ENCODE data around the gene RAB5B. TPM values are rescaled to one million over a fixed set of nuclear protein-coding genes. Genes with fewer than 3 reads are reported as not detected.
"Not testable (repeated sequence)": the region's sequence is repeated elsewhere in the genome, so short reads cannot be mapped to it uniquely, and the experiment has no call there.

The RAB5B gene
- polyA plus RNA-seq, 3 donors = 148 to 170 (median 158) TPM

- DNase-seq (ENCODE audit: extremely low read depth in 1 of 11, low read depth in 9 of 11, low spot score in 4 of 11) = no peak
Measured at GRCh38 chr12:56031987-56032386, 58.1 kb downstream of the RAB5B start.

- no peak for DNase-seq (ENCODE audit: extremely low read depth in 1 of 11, low read depth in 9 of 11, low spot score in 4 of 11)
Measured at GRCh38 chr12:56034586-56035332, 60.9 kb downstream of the RAB5B start.

DNA sequence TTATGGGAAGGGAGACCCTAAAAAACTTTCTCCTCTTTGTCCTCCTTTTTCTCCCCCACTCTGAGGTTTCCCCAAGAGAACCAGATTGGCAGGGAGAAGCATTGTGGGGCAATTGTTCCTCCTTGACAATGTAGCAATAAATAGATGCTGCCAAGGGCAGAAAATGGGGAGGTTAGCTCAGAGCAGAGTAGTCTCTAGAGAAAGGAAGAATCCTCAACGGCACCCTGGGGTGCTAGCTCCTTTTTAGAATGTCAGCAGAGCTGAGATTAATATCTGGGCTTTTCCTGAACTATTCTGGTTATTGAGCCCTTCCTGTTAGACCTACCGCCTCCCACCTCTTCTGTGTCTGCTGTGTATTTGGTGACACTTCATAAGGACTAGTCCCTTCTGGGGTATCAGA, 63.3 kb downstream of the RAB5B start:
- DNase-seq (ENCODE audit: extremely low read depth in 1 of 11, low read depth in 9 of 11, low spot score in 4 of 11) = no peak

DNA sequence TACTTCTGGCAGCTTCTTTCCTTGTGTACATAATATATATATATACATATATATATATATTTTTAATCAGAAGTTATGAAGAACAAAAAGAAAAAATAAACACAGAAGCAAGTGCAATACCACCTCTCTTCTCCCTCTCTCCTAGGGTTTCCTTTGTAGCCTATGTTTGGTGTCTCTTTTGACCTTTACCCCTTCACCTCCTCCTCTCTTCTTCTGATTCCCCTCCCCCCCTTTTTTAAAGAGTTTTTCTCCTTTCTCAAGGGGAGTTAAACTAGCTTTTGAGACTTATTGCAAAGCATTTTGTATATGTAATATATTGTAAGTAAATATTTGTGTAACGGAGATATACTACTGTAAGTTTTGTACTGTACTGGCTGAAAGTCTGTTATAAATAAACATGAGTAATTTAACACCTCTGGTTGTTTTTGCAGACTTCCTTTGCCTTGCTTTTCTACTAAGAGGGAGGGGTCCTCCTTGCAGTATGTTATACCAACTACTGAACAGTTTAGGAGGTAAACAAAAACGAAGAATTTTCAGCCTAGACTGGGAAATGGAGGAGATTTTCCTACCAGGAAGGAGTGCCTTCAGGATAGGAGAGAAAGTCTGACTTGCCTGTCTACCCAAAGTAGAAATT, 64.3 kb downstream of the RAB5B start:
- DNase-seq (ENCODE audit: extremely low read depth in 1 of 11, low read depth in 9 of 11, low spot score in 4 of 11) = no peak

GRCh38 chr12:56040151-56040550, 66.3 kb downstream of the RAB5B start:
- DNase-seq (ENCODE audit: extremely low read depth in 1 of 11, low read depth in 9 of 11, low spot score in 4 of 11) = no peak

DNA sequence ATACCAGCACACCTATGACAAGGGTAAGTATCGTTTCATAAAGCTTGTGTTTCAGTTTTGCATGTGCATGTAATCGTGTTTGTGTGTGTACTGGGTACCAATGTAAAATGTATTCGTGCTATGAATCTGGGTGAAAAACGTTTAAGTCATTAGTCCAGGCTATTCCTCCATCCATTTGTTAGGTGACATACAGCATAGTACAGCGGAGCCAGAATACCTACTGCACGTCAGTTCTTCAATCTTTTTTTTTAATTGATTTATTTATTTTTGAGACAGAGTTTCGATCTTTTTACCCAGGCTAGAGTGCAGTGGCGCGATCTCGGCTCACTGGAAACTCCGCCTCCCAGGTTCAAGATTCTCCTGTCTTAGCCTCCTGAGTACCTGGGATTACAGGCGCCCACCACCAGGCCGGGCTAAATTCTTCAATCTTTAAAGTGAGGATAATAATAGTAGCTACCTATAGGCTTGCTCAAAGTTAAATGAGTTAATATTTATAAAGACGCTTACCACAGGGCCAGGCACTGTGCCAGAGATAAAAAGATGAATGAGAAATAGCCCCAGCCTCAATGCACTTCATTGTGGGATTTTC, 67.2 kb downstream of the RAB5B start:
- DNase-seq (ENCODE audit: extremely low read depth in 1 of 11, low read depth in 9 of 11, low spot score in 4 of 11) = no peak

DNA sequence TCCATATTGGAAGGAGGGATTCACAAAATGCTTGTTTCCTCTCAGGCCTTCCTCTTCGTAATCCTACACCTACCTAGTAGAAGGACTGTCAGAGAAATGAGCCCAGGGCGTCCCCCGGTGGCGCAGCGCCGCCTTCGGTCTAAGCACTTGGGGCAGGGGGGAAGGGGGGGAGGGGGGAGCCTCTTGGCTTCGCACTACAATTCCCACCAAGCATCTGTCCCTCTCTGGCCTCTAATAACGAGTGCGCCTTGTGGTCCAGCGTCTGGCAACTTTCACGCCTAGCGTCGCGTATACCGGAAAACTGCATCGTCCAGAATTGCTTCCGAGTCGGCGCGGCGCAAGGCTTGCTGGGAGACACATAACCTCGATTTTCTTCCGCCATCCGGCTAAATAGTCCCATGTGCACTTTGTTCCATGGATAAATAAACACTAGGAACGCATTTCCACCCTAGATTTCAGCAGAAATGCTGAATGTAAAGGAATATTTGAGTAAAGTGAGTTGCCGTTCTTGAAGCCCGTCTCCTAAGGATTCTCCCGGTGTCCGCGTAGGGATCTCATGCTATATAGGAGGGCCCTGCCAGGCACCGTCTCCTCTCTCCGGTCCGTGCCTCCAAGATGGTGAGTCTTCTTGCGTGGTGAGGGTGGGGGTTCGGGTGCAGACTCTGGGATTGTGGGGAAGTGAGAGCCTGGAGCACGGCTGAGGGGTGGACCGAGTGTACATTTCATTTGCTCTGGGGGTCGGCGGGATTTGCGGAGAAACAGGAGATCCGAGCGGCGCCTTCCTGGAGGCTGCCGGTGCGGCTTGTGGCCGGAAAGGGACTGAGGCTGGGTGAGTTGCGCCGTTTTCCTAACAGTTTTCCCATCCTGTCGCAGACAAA, 67.9 kb downstream of the RAB5B start, which contains the start of gene RPS26:
Gene RPS26, plus strand, starts transcription at position 367 of the 878 bp plus-strand sequence. Its CDS starts 249 bp downstream, at position 616.
- peak; percentile 96 to 99 (median 99) for DNase-seq (ENCODE audit: extremely low read depth in 1 of 11, low read depth in 9 of 11, low spot score in 4 of 11)

DNA sequence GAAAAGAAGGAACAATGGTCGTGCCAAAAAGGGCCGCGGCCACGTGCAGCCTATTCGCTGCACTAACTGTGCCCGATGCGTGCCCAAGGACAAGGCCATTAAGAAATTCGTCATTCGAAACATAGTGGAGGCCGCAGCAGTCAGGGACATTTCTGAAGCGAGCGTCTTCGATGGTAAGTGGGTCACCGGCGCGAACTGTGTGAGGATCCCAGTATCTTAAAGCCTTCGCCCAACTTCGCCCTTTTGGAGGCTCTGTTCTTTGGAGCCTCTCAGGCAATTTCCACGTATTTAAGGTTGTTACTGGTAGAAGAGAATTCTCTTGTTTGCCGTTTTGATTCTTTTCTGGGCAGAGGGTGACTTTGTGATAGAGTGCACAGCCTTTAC, 68.5 kb downstream of the RAB5B start:
- not testable (repeated sequence) for DNase-seq (ENCODE audit: extremely low read depth in 1 of 11, low read depth in 9 of 11, low spot score in 4 of 11)

DNA sequence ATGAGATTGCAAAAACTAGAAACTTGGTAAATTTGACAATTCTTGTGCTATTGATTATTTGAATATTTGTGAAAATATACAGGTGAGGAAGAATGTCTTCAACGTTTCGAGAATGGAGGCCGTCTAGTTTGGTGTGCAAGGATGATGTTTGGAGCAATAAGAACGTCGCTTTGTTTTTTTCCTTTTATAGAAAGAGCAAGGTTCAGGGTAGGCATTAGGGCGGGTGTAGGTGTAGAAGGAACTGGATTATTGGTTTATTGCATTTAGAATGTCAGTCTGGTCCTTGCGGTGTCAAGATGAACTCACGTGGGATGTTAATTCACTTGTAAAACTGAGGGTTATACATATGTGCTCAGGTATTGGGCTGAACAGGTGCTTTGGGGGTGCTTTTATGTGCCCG, 69.0 kb downstream of the RAB5B start:
- no peak for DNase-seq (ENCODE audit: extremely low read depth in 1 of 11, low read depth in 9 of 11, low spot score in 4 of 11)

Other genes starting within 250 kb of the RAB5B start
- 100 to 1,000 TPM; 647 to 692 (median 648) TPM for gene CD63, start 245.1 kb upstream of the RAB5B start, polyA plus RNA-seq (ENCODE audit: insufficient read length in 3 of 3)
- gene GDF11, start 231.0 kb upstream of the RAB5B start, polyA plus RNA-seq (ENCODE audit: insufficient read length in 3 of 3) = 10 to 100 TPM; 19.5 to 25.6 (median 20.6) TPM
- gene SARNP, start 156.4 kb upstream of the RAB5B start, polyA plus RNA-seq (ENCODE audit: insufficient read length in 3 of 3) = 100 to 1,000 TPM in 2 of 3 donors, 10 to 100 TPM in 1; 97.2 to 143 (median 119) TPM
- gene ORMDL2, start 156.0 kb upstream of the RAB5B start, polyA plus RNA-seq (ENCODE audit: insufficient read length in 3 of 3) = 10 to 100 TPM; 33.7 to 34.7 (median 34.0) TPM
- gene DNAJC14, start 144.5 kb upstream of the RAB5B start, polyA plus RNA-seq (ENCODE audit: insufficient read length in 3 of 3) = 10 to 100 TPM; 40.3 to 46.0 (median 41.7) TPM
- 1 to 10 TPM in 1 of 3 donors, under 1 TPM in 2; 0.68 to 1.4 (median 0.72) TPM for gene MMP19, start 131.1 kb upstream of the RAB5B start, polyA plus RNA-seq (ENCODE audit: insufficient read length in 3 of 3)
- 10 to 100 TPM; 32.3 to 40.0 (median 37.5) TPM for gene PYM1, start 46.2 kb upstream of the RAB5B start, polyA plus RNA-seq (ENCODE audit: insufficient read length in 3 of 3)
- gene DGKA, start 42.9 kb upstream of the RAB5B start, polyA plus RNA-seq (ENCODE audit: insufficient read length in 3 of 3) = 10 to 100 TPM; 15.5 to 22.8 (median 19.9) TPM
- gene PMEL, start 8.0 kb upstream of the RAB5B start, polyA plus RNA-seq (ENCODE audit: insufficient read length in 3 of 3) = 1 to 10 TPM; 3.1 to 5.3 (median 3.4) TPM
- gene CDK2, start 7.2 kb upstream of the RAB5B start, polyA plus RNA-seq (ENCODE audit: insufficient read length in 3 of 3) = 10 to 100 TPM; 59.1 to 65.3 (median 64.1) TPM
- 10 to 100 TPM; 43.0 to 54.2 (median 47.8) TPM for gene SUOX, start 23.2 kb downstream of the RAB5B start, polyA plus RNA-seq (ENCODE audit: insufficient read length in 3 of 3)
- 10 to 100 TPM; 16.5 to 21.1 (median 16.6) TPM for gene IKZF4, start 47.0 kb downstream of the RAB5B start, polyA plus RNA-seq (ENCODE audit: insufficient read length in 3 of 3)
- gene RPS26, start 67.8 kb downstream of the RAB5B start, polyA plus RNA-seq (ENCODE audit: insufficient read length in 3 of 3) = 100 to 1,000 TPM; 121 to 498 (median 375) TPM
- 100 to 1,000 TPM in 1 of 3 donors, 10 to 100 TPM in 2; 73.5 to 119 (median 96.1) TPM for gene ERBB3, start 106.1 kb downstream of the RAB5B start, polyA plus RNA-seq (ENCODE audit: insufficient read length in 3 of 3)
- gene PA2G4, start 130.5 kb downstream of the RAB5B start, polyA plus RNA-seq (ENCODE audit: insufficient read length in 3 of 3) = 100 to 1,000 TPM; 138 to 175 (median 171) TPM
- gene RPL41, start 142.6 kb downstream of the RAB5B start, polyA plus RNA-seq (ENCODE audit: insufficient read length in 3 of 3) = 1,000 to 10,000 TPM; 4,378 to 5,767 (median 5,294) TPM
- 1 to 10 TPM; 5.1 to 6.5 (median 5.8) TPM for gene ZC3H10, start 144.2 kb downstream of the RAB5B start, polyA plus RNA-seq (ENCODE audit: insufficient read length in 3 of 3)
- 10 to 100 TPM; 73.7 to 87.2 (median 78.8) TPM for gene ESYT1, start 154.2 kb downstream of the RAB5B start, polyA plus RNA-seq (ENCODE audit: insufficient read length in 3 of 3)
- 100 to 1,000 TPM; 164 to 191 (median 165) TPM for gene MYL6B, start 178.5 kb downstream of the RAB5B start, polyA plus RNA-seq (ENCODE audit: insufficient read length in 3 of 3)
- gene MYL6, start 184.3 kb downstream of the RAB5B start, polyA plus RNA-seq (ENCODE audit: insufficient read length in 3 of 3) = 1,000 to 10,000 TPM; 1,550 to 2,060 (median 1,865) TPM
- gene SMARCC2, start 215.4 kb downstream of the RAB5B start, polyA plus RNA-seq (ENCODE audit: insufficient read length in 3 of 3) = 100 to 1,000 TPM; 130 to 141 (median 134) TPM
- gene RNF41, start 247.8 kb downstream of the RAB5B start, polyA plus RNA-seq (ENCODE audit: insufficient read length in 3 of 3) = 10 to 100 TPM; 43.4 to 44.4 (median 44.1) TPM